Brain microvascular endothelial cell (primary cell): ENCODE results near the gene PHACTR3.

ENCODE experiments used
- DNase-seq: peaks from one replicate; pipeline ENCODE4 v3.0.0-alpha.2; 2020
- H3K27ac ChIP-seq: fragments of 250-450 bp; sonication (Bioruptor Pico); 2 replicates; pipeline ENCODE4 v1.5.1; 2020; ENCODE audit warnings: mild to moderate bottlenecking, moderate library complexity
- H3K27me3 ChIP-seq: fragments of 250-450 bp; sonication (Bioruptor Pico); replicated peaks from 2 replicates; pipeline ENCODE4 v1.5.1; 2020; ENCODE audit warnings: mild to moderate bottlenecking
- H3K36me3 ChIP-seq: fragments of 250-450 bp; sonication (Bioruptor Pico); replicated peaks from 2 replicates; pipeline ENCODE4 v1.5.1; 2020; ENCODE audit warnings: mild to moderate bottlenecking
- H3K4me3 ChIP-seq: 2 replicates; pipeline ENCODE4 v1.5.1; 2011; ENCODE audit warnings: low read depth, mild to moderate bottlenecking, control low read depth, low read length, moderate library complexity
- in situ Hi-C: cut with HindIII; loops from 2 replicates; pipeline ENCODE4 v1.10.0; 2017; ENCODE audit warnings: low sequenced_read_pairs, low pct_ligation_motif_present
- TF ChIP-seq, protein P1 (sequence below): IDR thresholded peaks from 2 replicates; pipeline ENCODE4 v1.5.1; 2011; ENCODE audit warnings: low read depth, mild to moderate bottlenecking, moderate library complexity, low read length, control low read depth, inconsistent platforms; ENCODE audit errors: missing control alignments

PHACTR3 gene

DNA sequence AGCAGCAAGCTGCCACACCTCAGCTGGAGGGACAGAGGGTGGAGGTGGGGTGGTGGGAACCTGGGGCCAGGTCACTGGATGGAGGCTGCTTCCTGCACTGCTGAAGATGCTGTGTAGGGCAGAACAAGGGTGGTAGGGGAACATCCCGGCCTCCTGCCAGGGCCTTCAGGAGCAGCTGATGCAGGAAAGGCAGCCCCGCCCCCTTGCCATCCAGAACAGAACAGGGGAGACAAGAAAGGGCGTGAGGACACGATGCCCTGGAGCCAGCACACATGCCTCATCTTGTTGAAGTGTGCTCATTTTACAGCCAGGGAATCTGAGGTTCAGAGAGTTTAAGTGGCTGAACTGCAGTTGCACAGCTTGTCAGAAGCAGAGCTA, 43.1 kb upstream of the PHACTR3 start:
- in situ Hi-C loops = no loop called here
- Histone ChIP-seq H3K4me3 (no peak overlapping the region), H3K27me3 (no peaks in the 10 kb centered on the region), H3K27ac (no peak overlapping the region), H3K36me3 (no peaks in the 10 kb centered on the region)
- TF ChIP-seq, protein P1, sequence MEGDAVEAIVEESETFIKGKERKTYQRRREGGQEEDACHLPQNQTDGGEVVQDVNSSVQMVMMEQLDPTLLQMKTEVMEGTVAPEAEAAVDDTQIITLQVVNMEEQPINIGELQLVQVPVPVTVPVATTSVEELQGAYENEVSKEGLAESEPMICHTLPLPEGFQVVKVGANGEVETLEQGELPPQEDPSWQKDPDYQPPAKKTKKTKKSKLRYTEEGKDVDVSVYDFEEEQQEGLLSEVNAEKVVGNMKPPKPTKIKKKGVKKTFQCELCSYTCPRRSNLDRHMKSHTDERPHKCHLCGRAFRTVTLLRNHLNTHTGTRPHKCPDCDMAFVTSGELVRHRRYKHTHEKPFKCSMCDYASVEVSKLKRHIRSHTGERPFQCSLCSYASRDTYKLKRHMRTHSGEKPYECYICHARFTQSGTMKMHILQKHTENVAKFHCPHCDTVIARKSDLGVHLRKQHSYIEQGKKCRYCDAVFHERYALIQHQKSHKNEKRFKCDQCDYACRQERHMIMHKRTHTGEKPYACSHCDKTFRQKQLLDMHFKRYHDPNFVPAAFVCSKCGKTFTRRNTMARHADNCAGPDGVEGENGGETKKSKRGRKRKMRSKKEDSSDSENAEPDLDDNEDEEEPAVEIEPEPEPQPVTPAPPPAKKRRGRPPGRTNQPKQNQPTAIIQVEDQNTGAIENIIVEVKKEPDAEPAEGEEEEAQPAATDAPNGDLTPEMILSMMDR = no peak
- DNase-seq = no peak

DNA sequence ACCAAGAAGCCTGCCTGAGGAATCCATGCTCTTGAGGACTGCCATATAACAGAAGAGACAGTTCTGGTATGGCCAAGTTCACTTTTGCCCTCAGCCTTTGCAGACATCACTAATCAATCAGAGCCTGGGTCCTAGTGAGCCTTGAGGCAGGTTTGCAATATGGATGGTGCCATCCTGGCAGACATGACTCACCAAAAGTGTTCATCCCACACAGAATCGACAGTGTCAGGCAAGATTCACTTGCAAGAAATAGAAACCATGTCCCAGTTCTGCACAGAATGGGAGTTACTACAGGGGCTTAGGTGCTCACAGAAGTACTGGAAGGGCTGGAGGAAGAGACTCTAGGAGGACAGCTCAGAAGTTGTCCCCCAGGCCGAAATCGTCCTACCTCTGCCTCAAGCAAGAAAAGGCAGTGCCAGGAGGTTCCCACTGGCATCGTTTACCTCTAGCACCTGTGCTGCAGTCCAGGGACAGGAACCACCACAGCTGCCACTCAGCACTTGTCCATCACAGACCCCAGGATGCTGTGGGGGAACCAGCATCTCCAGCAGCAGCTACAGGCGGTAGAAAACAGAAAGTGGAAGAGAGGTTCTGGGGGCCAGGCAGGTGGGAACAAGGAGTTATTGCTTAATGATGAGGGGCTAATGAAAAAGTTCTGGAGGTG, 42.6 kb upstream of the PHACTR3 start:
- no peak overlapping the region for H3K4me3 ChIP-seq
- in situ Hi-C loops = no loop called here
- no peak overlapping the region for H3K27ac ChIP-seq
- no peak for DNase-seq
- H3K27me3 ChIP-seq = no peaks in the 10 kb centered on the region
- no peaks in the 10 kb centered on the region for H3K36me3 ChIP-seq
- TF ChIP-seq, protein P1 = no peak

DNA sequence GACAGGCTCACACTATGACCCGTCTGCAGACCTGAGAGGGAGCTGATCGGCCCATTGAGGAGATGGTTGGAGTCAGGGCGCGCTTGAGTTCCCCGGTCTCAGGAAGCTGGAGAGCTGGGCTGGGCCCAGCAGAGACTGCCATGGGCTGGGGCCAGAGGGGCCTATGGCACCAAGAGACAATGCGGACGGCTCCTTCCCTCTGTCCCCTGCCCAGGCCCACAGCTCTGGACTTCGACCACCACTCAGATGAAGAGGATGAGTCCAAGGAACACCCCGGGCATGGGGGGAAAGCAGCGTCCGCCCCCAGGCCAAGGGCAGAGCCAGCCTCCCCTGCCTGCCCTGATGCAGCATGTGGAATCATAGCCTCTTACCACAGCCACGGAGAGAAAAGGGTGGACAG, 40.2 kb upstream of the PHACTR3 start:
- Histone ChIP-seq H3K4me3 (no peak overlapping the region), H3K36me3 (no peaks in the 10 kb centered on the region), H3K27ac (no peak overlapping the region), H3K27me3 (no peaks in the 10 kb centered on the region)
- TF ChIP-seq, protein P1 = no peak
- in situ Hi-C loops = no loop called here
- no peak for DNase-seq

DNA sequence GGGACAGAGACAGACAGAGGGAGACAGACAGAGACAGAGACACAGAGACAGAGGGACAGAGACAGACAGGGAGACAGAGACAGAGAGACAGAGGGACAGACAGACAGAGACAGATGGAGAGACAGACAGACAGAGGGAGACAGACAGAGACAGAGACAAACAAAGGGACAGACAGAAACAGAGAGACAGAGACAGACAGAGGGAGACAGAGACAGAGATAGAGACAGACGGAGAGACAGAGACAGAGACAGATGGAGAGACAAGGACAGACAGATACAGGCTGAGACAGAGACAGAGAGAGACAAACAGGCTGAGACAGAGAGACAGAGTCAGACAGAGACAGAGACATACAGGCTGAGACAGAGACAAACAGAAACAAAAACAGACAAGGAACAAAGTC, 39.4 kb upstream of the PHACTR3 start:
- DNase-seq = no peak
- Histone ChIP-seq H3K4me3 (no peak overlapping the region), H3K27me3 (no peaks in the 10 kb centered on the region), H3K27ac (no peak overlapping the region), H3K36me3 (no peaks in the 10 kb centered on the region)
- in situ Hi-C loops = no loop called here
- TF ChIP-seq, protein P1 = no peak

DNA sequence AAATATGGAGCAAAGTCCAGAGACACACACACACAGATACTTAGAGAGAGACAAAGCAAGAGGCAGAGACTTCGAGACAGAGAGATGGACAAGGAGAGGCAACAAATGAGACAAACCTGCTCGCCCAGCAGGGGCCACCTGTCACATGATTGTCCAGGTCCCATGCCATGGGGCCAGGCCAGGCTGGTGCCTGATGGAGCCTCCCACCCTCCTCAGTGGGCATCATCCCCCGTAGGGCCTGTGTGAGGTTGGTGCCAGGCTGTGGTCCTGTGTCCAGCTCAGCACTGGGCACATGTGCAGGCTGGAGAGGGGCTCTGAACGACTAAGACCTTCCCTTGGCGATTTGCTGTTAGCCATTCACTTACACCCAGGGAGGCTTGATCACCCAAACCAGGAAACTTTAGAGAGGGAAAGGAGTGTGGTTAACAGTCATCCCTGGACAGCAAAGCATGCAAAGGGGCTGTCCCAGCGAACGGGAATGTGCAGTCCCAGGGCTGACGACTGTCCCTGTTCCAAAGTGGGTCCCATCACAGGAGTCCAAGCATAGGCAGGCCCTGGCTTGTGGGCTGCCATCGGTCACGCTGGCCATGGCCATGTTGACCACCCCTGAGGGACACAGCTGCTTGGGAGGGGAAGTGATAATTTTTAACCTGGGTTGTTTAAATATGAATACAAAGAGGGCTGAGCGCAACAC, 38.4 kb upstream of the PHACTR3 start:
- no peak overlapping the region for H3K27ac ChIP-seq
- no peak for DNase-seq
- TF ChIP-seq, protein P1 = no peak
- in situ Hi-C loops = no loop called here
- no peak overlapping the region for H3K4me3 ChIP-seq
- H3K27me3 ChIP-seq = no peaks in the 10 kb centered on the region
- no peaks in the 10 kb centered on the region for H3K36me3 ChIP-seq
